Gastrocnemius medialis (tissue), 4 donors: ENCODE data around the gene MSI2. TPM values are rescaled to one million over a fixed set of nuclear protein-coding genes. Genes with fewer than 3 reads are reported as not detected.

ENCODE experiments used
- ATAC-seq, 2 donors: fragments of 150-250 bp; one replicate each; pipeline ENCODE4 v1.9.1; 2016
- DNase-seq, 2 donors: peaks; one replicate each; pipeline ENCODE4 v3.0.0-alpha.2; 2019
- H3K27ac ChIP-seq, 4 donors: fragments of 200-600 bp; sonication (generic); 1 replicate in 1 of 4; 2 replicates in 3 of 4; pipeline ENCODE4 v1.5.1; 2016 to 2018; ENCODE audit warnings: mild to moderate bottlenecking in 2 of 4, moderate library complexity in 1 of 4
- H3K27me3 ChIP-seq, 3 donors: fragments of 200-600 bp; sonication (generic) in 2 of 3; 1 replicate in 1 of 3; 2 replicates in 2 of 3; pipeline versions ENCODE4 v1.5.1 to v1.6.0; 2016 to 2019; ENCODE audit warnings: mild to moderate bottlenecking in 1 of 3, moderate library complexity in 1 of 3
- H3K36me3 ChIP-seq, 2 donors: fragments of 200-600 bp; sonication (generic) in 1 of 2; one replicate each; pipeline ENCODE4 v1.5.1; 2017 to 2018
- H3K4me1 ChIP-seq, 2 donors: fragments of 200-600 bp; sonication (generic) in 1 of 2; one replicate each; pipeline ENCODE4 v1.5.1; 2016 to 2017; ENCODE audit warnings: mild to moderate bottlenecking in 2 of 2
- H3K4me3 ChIP-seq, 4 donors: fragments of 200-600 bp; sonication (generic) in 3 of 4; 1 replicate in 1 of 4; 2 replicates in 3 of 4; pipeline ENCODE4 v1.5.1; 2016 to 2019; ENCODE audit warnings: mild to moderate bottlenecking in 2 of 4
- H3K9me3 ChIP-seq, 3 donors: fragments of 200-600 bp; sonication (generic) in 2 of 3; 1 replicate in 1 of 3; 2 replicates in 2 of 3; pipeline ENCODE4 v1.5.1; 2016 to 2019
- POLR2A ChIP-seq, 2 donors: fragments of 450-650 bp; IDR thresholded peaks; one replicate each; pipeline ENCODE4 v1.6.1; 2017; ENCODE audit warnings: antibody characterized with exemption in 2 of 2, mild to moderate bottlenecking in 2 of 2, moderate library complexity in 2 of 2
- in situ Hi-C, 4 donors: fragments of 200-750 bp; cut with MboI; loops; one replicate each; pipeline versions ENCODE4 v1.15.0 to v1.8.0; 2017; ENCODE audit warnings: low sequenced_read_pairs in 4 of 4
- intact Hi-C: fragments of 100-400 bp; cut with DNase I; formaldehyde crosslinking; loops from one replicate; pipeline ENCODE4 v1.15.1; 2023; ENCODE audit warnings: low total_unique reads
- total RNA-seq, 4 donors: library from RNA; depleted of rRNA; stranded (reverse); fragments of >200 nt; gene quantifications; one replicate each; pipeline versions ENCODE4 v1.1.0 to v1.2.3, GENCODE V29; 2016
- TF ChIP-seq, protein P1 (sequence below), 5 experiments: fragments of 450-650 bp in 3 of 5; fragments of 200-600 bp in 2 of 5; sonication (generic) in 2 of 5; IDR thresholded peaks in 4 of 5; conservative IDR thresholded peaks in 1 of 5; 1 replicate in 4 of 5; 2 replicates in 1 of 5; pipeline ENCODE4 v1.5.1; 2016 to 2019; ENCODE audit warnings: antibody characterized with exemption in 5 of 5, mild to moderate bottlenecking in 3 of 5, moderate library complexity in 3 of 5

MSI2 gene
- total RNA-seq, 4 donors from 2014 or later = 33.1 to 66.2 (median 48.5) TPM

DNA sequence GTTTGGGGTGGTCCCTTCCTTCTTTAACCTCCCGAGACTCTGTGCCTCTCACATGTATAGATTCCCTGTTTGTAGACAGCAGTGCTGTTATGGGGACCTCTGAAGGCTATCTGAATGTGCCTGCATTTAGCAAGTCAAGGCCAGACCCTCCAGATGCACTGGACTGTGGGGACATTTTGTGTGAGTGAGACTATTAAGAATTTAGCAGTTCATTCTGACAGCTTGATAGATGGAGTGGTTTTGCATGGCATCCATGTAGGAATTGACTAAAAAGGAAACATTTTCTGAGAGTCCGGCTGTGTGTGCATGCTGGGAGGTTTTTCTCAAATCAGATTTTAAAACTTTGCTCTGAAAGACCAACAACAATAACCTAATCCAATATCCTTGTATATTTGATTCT is 226.3 kb downstream of the MSI2 start:
- Histone ChIP-seq H3K4me3 (no peak overlapping the region), H3K27ac (no peak overlapping the region), H3K27me3 (no peaks in the 10 kb centered on the region), H3K36me3 (no peaks in the 10 kb centered on the region), H3K4me1 (peaks cover 51 to 77% of the 10 kb centered on the region in 2 donors), H3K9me3 (no peaks in the 10 kb centered on the region)
- intact Hi-C loops = no loop called here
- TF ChIP-seq, protein P1, sequence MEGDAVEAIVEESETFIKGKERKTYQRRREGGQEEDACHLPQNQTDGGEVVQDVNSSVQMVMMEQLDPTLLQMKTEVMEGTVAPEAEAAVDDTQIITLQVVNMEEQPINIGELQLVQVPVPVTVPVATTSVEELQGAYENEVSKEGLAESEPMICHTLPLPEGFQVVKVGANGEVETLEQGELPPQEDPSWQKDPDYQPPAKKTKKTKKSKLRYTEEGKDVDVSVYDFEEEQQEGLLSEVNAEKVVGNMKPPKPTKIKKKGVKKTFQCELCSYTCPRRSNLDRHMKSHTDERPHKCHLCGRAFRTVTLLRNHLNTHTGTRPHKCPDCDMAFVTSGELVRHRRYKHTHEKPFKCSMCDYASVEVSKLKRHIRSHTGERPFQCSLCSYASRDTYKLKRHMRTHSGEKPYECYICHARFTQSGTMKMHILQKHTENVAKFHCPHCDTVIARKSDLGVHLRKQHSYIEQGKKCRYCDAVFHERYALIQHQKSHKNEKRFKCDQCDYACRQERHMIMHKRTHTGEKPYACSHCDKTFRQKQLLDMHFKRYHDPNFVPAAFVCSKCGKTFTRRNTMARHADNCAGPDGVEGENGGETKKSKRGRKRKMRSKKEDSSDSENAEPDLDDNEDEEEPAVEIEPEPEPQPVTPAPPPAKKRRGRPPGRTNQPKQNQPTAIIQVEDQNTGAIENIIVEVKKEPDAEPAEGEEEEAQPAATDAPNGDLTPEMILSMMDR (IDR thresholded peaks at IDR 0.05 in 4 of 5, conservative IDR thresholded peaks at IDR 0.05 in 1 of 5) = no peak
- no peak for TF ChIP-seq POLR2A (IDR thresholded peaks at IDR 0.05)
- in situ Hi-C loops = no loop called here
- no peak for DNase-seq
- no peak for ATAC-seq

DNA sequence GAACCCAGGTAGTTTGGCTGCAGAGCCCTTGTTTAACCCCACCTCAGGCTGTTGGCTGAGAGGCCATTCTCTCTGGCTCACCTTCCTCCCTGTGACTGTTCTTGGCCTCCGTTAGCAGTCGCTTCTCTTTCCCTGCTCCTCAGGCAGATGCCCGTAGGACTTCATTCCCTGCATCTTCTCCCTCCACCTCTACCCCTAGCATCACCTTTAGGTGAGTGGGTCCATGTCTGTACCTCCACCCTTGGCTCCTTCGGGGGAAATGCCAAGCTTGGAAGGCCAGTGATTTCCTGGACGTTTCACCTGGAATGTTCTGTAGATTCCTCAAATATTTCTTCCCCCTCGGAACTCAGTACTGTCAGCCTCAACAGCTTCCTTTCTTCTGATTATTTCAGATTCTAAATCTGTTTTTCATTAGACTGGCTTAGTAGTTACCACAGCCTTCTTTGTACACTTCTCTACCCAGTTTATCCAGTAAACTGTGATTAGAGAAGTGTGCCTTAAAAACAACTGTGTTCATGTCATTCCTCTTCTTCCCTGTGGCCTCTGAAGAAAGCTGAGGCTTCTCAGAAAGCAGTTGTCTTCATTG is 227.9 kb downstream of the MSI2 start:
- DNase-seq = no peak
- in situ Hi-C loops (no loop called here), intact Hi-C loops (no loop called here)
- Histone ChIP-seq H3K36me3 (no peaks in the 10 kb centered on the region), H3K27me3 (no peaks in the 10 kb centered on the region), H3K4me1 (peaks cover 56 to 76% of the 10 kb centered on the region in 2 donors), H3K27ac (no peak overlapping the region), H3K9me3 (no peaks in the 10 kb centered on the region), H3K4me3 (no peak overlapping the region)
- no peak for ATAC-seq
- no peak for TF ChIP-seq POLR2A (IDR thresholded peaks at IDR 0.05)
- TF ChIP-seq, protein P1 (IDR thresholded peaks at IDR 0.05 in 4 of 5, conservative IDR thresholded peaks at IDR 0.05 in 1 of 5) = no peak

DNA sequence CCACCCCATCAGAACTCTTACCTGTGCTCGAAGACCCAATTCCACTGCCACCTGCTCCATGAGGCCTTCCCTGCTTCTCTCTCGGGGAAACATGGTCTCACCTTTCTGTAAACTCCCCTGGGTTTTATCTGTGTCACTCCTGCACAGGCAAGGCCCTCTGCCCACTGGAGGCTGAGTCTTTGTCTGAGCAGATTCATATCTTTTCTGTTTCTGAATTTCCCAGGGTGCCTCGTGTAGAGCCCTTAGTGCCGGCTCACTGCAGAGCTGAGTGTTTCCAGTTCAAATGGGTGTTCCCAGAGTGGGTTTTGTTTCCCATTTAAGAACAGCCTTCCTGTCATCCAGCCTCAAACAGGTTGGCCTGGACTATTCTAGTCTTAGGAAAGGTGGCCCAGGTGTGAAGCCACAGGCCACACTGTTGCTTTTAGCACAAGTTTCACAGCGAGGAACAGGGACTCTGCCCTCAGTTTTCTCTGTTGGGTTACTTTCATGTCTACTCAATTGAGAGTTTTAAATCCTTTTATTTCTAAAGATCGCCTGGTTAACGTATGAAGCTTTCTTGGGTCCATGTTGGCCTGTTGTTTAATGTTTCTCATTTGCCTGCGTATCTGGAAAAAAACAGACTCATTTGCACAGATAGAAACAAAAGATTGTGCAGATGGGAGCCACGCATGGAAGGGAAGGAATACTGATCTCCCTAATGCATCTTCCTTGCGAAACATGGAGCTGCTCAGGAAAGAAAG is 228.7 kb downstream of the MSI2 start:
- intact Hi-C loops = no loop called here

DNA sequence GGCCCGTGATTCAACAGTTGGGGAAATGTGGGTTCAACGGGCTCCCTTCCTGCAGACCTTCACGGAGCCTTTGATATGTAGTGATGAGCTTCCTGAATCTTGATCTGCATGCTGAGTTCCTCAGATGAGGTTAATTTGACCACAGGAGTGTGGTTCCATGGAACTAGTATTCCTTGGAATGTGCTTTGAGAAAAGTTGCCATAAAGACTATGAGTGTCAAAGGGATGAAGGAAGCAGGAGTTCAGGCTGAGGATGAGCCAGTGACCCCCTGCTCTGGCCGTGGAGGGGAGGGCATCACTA is 229.2 kb downstream of the MSI2 start:
- DNase-seq (no peak), ATAC-seq (no peak)
- H3K27ac ChIP-seq = no peak overlapping the region
- H3K4me1 ChIP-seq = peaks cover 67 to 83% of the 10 kb centered on the region in 2 donors
- no peak overlapping the region for H3K4me3 ChIP-seq
- no peak for TF ChIP-seq POLR2A (IDR thresholded peaks at IDR 0.05)
- TF ChIP-seq, protein P1 (IDR thresholded peaks at IDR 0.05 in 4 of 5, conservative IDR thresholded peaks at IDR 0.05 in 1 of 5) = no peak
- intact Hi-C loops = no loop called here
- no peaks in the 10 kb centered on the region for H3K9me3 ChIP-seq
- in situ Hi-C loops = no loop called here
- no peaks in the 10 kb centered on the region for H3K27me3 ChIP-seq
- no peaks in the 10 kb centered on the region for H3K36me3 ChIP-seq

More for the DNA sequence above, 228.7 kb downstream of the MSI2 start:
- Histone ChIP-seq H3K27me3 (no peaks in the 10 kb centered on the region), H3K36me3 (no peaks in the 10 kb centered on the region), H3K4me1 (peaks cover 64 to 83% of the 10 kb centered on the region in 2 donors), H3K27ac (no peak overlapping the region), H3K9me3 (no peaks in the 10 kb centered on the region), H3K4me3 (no peak overlapping the region)
- DNase-seq (no peak), ATAC-seq (no peak)
- in situ Hi-C loops = no loop called here
- no peak for TF ChIP-seq POLR2A (IDR thresholded peaks at IDR 0.05)
- TF ChIP-seq, protein P1 (IDR thresholded peaks at IDR 0.05 in 4 of 5, conservative IDR thresholded peaks at IDR 0.05 in 1 of 5) = no peak
